SIG-M5 treated with dmso at 0.1 percent for 504 hours (cell line): Measurements from ENCODE around the gene PIK3C2A.

Experiments used
- DNase-seq: peaks from one replicate; lab custom pipeline; 2025; ENCODE audit not compliant: unreplicated experiment; lab: John Stamatoyannopoulos, UW

The PIK3C2A gene

GRCh38 chr11:17214338-17214737, 6.6 kb upstream of the PIK3C2A start:
- no peak for DNase-seq

GRCh38 chr11:17211286-17211685, 3.5 kb upstream of the PIK3C2A start:
- peak; percentile 16 for DNase-seq

GRCh38 chr11:17209939-17210245, 2.1 kb upstream of the PIK3C2A start:
- DNase-seq, result no peak

- peak; percentile 9 for DNase-seq
Observed at GRCh38 chr11:17208257-17208999, 642 bp upstream of the PIK3C2A start.

- DNase-seq, result no peak
Observed at GRCh38 chr11:17206463-17206862, 1.3 kb downstream of the PIK3C2A start.

- DNase-seq, result no peak
Observed at GRCh38 chr11:17197431-17197898, 10.3 kb downstream of the PIK3C2A start.

- DNase-seq, result no peak
Observed at GRCh38 chr11:17188675-17189074, 19.1 kb downstream of the PIK3C2A start.

- no peak for DNase-seq
Observed at GRCh38 chr11:17186932-17187692, 20.7 kb downstream of the PIK3C2A start.

- DNase-seq, result no peak
Observed at GRCh38 chr11:17185938-17186337, 21.8 kb downstream of the PIK3C2A start.

GRCh38 chr11:17184882-17185587, 22.8 kb downstream of the PIK3C2A start:
- no peak for DNase-seq

- no peak for DNase-seq
Observed at GRCh38 chr11:17183836-17184235, 23.9 kb downstream of the PIK3C2A start.

GRCh38 chr11:17179970-17180369, 27.8 kb downstream of the PIK3C2A start:
- no peak for DNase-seq

- DNase-seq, result no peak
Observed at GRCh38 chr11:17173332-17173731, 34.5 kb downstream of the PIK3C2A start.

GRCh38 chr11:17171916-17172315, 35.9 kb downstream of the PIK3C2A start:
- DNase-seq, result no peak

GRCh38 chr11:17171343-17171742, 36.4 kb downstream of the PIK3C2A start:
- DNase-seq, result no peak

GRCh38 chr11:17169876-17170275, 37.9 kb downstream of the PIK3C2A start:
- DNase-seq, result no peak

GRCh38 chr11:17165247-17165890, 42.4 kb downstream of the PIK3C2A start:
- no peak for DNase-seq

GRCh38 chr11:17164361-17165246, 43.2 kb downstream of the PIK3C2A start:
- DNase-seq, result peak; percentile 17

- peak; percentile 1 for DNase-seq
Observed at GRCh38 chr11:17163736-17164135, 44.0 kb downstream of the PIK3C2A start.

- no peak for DNase-seq
Observed at GRCh38 chr11:17163291-17163690, 44.5 kb downstream of the PIK3C2A start.
